OCI-LY7 (cell line): ENCODE data around the gene NNT. TPM values are rescaled to one million over a fixed set of nuclear protein-coding genes. Genes with fewer than 3 reads are reported as not detected.

Experiments used
- BruUV-seq: library from RNA; stranded (reverse); fragments of 400-500 nt; replicated peaks from 2 replicates; lab custom pipeline; 2021; lab: Mats Ljungman, UMichigan
- CTCF ChIA-PET: fragments of 300-600 bp; sonication (Branson Sonifier 250); formaldehyde crosslinking; loops from one replicate; lab custom pipeline; 2022; ENCODE audit warnings: antibody characterized with exemption; ENCODE audit not compliant: unreplicated experiment; lab: Charles Lee
- POLR2A ChIA-PET: fragments of 300-600 bp; sonication (Branson Sonifier 250); formaldehyde crosslinking; loops from one replicate; lab custom pipeline; 2022; ENCODE audit warnings: antibody characterized with exemption; lab: Charles Lee
- DNase-seq: peaks from one replicate; pipeline ENCODE4 v3.0.0-alpha.2; 2015; ENCODE audit warnings: low spot score
- H2AFZ ChIP-seq: fragments of 200-600 bp; sonication (generic), shearing (Covaris generic); 2 replicates; pipeline ENCODE4 v1.6.1; 2014; ENCODE audit warnings: mild to moderate bottlenecking, antibody characterized with exemption, low read length, moderate library complexity
- H3K27ac ChIP-seq: fragments of 200-600 bp; sonication (generic); 2 replicates; pipeline ENCODE4 v1.5.1; 2014; ENCODE audit warnings: mixed run types, low read depth, mild to moderate bottlenecking, moderate library complexity, low read length, inconsistent platforms; ENCODE audit not compliant: poor library complexity, severe bottlenecking
- H3K36me3 ChIP-seq: fragments of 200-600 bp; sonication (generic); 2 replicates; pipeline ENCODE4 v1.6.1; 2014; ENCODE audit warnings: mild to moderate bottlenecking, antibody characterized with exemption, low read length, moderate library complexity, mixed read lengths; ENCODE audit not compliant: insufficient read depth
- H3K4me1 ChIP-seq: fragments of 200-600 bp; sonication (generic); 2 replicates; pipeline ENCODE4 v1.5.1; 2014; ENCODE audit warnings: mild to moderate bottlenecking, low read length; ENCODE audit not compliant: insufficient read depth, poor library complexity, severe bottlenecking
- H3K4me2 ChIP-seq: fragments of 200-600 bp; sonication (generic); 2 replicates; pipeline ENCODE4 v1.6.1; 2014; ENCODE audit warnings: mild to moderate bottlenecking, low read length
- H3K4me3 ChIP-seq: fragments of 200-600 bp; sonication (generic); 2 replicates; pipeline ENCODE4 v1.5.1; 2014; ENCODE audit warnings: mild to moderate bottlenecking, low read depth, low read length; ENCODE audit not compliant: poor library complexity, severe bottlenecking
- H3K79me2 ChIP-seq: fragments of 200-600 bp; sonication (generic); 2 replicates; pipeline ENCODE4 v1.6.1; 2016; ENCODE audit warnings: low read depth, mild to moderate bottlenecking, low read length, moderate library complexity, mixed read lengths; ENCODE audit not compliant: insufficient read depth
- H3K9me2 ChIP-seq: fragments of 200-600 bp; sonication (generic); 2 replicates; pipeline ENCODE4 v1.6.1; 2016; ENCODE audit warnings: mild to moderate bottlenecking, low read length, mixed read lengths; ENCODE audit not compliant: insufficient read depth
- H3K9me3 ChIP-seq: fragments of 200-600 bp; sonication (generic); 2 replicates; pipeline ENCODE4 v1.6.1; 2014; ENCODE audit warnings: mild to moderate bottlenecking, mixed run types, low read length, mixed read lengths
- H4K20me1 ChIP-seq: fragments of 200-600 bp; sonication (generic); 2 replicates; pipeline ENCODE4 v1.6.1; 2014; ENCODE audit warnings: mild to moderate bottlenecking, antibody characterized with exemption, low read length, moderate library complexity, mixed read lengths; ENCODE audit not compliant: insufficient read depth
- CTCF ChIP-seq: fragments of 200-600 bp; sonication (generic); conservative IDR thresholded peaks from 2 replicates; pipeline ENCODE4 v1.5.1; 2014; ENCODE audit warnings: mild to moderate bottlenecking, antibody characterized with exemption, low read length, moderate library complexity, mixed read lengths
- EZH2phosphoT487 ChIP-seq: fragments of 200-600 bp; sonication (generic); IDR thresholded peaks from 2 replicates; pipeline ENCODE4 v1.6.1; 2018; ENCODE audit warnings: low read depth, borderline replicate concordance, mild to moderate bottlenecking, mixed run types, antibody characterized with exemption, low read length, moderate library complexity, mixed read lengths
- intact Hi-C: fragments of 100-400 bp; cut with micrococcal nuclease; formaldehyde crosslinking; loops from one replicate; pipeline ENCODE4 v1.10.0; 2022; ENCODE audit not compliant: unreplicated experiment
- total RNA-seq, 2 experiments: library from RNA; depleted of rRNA in 1 of 2; stranded (reverse); fragments of >200 nt in 1 of 2; shearing (Covaris generic) in 1 of 2; gene quantifications; 2 replicates each; pipeline ENCODE4 v1.2.3, GENCODE V29; 2014 to 2022

Gene NNT
- total RNA-seq, 2 experiments from 2014 or later: 33.6 to 98.3 TPM

DNA sequence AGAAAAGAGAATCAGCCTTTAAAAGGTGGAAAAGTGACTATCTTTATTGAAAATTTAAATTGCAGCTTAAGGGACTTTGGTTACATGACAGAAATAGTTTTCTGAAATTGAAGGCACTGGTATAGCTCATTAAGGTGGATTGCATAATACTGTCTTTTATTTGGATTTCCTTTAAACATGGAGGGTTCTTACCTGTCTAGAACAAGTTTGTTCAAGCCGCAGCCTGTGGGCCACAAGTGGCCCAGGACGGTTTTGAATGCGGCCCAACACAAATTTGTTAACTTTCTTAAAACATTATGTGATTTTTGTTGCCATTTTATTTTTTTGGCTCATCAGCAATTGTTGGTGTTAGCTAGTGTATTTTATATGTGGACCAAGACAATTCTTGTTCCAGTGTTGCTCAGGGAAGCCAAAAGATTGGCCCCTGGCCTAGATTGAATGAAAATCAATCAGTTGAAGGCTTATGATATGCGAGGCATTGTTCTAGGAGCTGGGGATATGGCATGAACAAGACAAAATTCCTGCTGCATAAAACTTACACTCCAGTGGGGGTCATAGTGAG lies 18.0 kb downstream of the NNT start:
- no peak for DNase-seq
- Histone ChIP-seq H3K9me2 (no peaks in the 10 kb centered on the region), H3K36me3 (peaks cover 52% of the 10 kb centered on the region), H3K4me3 (no peak overlapping the region), H3K4me2 (no peak overlapping the region), H3K4me1 (no peaks in the 10 kb centered on the region), H2AFZ (no peak overlapping the region), H3K27ac (no peak overlapping the region), H3K9me3 (no peaks in the 10 kb centered on the region), H3K79me2 (no peaks in the 10 kb centered on the region), H4K20me1 (no peaks in the 10 kb centered on the region)
- ChIA-PET CTCF (interaction anchor here (1.0 kb wide), 1 partner anchor 10 kb away, joined by 4 read pairs; no protein-coding TSS in a partner anchor), POLR2A (interaction anchor here (0.6 to 1.4 kb wide), 3 partner anchors 9 to 97 kb away, joined by 3 to 4 read pairs (median 3); no protein-coding TSS in a partner anchor)
- no TSS peak for BruUV-seq
- intact Hi-C loops: no loop called here
- TF ChIP-seq EZH2phosphoT487 (no peak), CTCF (no peak)

GRCh38 chr5:43622074-43622473 lies 19.1 kb downstream of the NNT start:
- peaks cover 42% of the 10 kb centered on the region for H3K36me3 ChIP-seq
- CTCF ChIA-PET: no interaction called here

More at GRCh38 chr5:43622074-43622473, 19.1 kb downstream of the NNT start:
- intact Hi-C loops: no loop called here
- H3K27ac ChIP-seq: no peak overlapping the region
- BruUV-seq: no TSS peak
- no peak overlapping the region for H2AFZ ChIP-seq
- no peaks in the 10 kb centered on the region for H3K4me1 ChIP-seq
- DNase-seq: no peak
- no peaks in the 10 kb centered on the region for H3K9me3 ChIP-seq
- H3K79me2 ChIP-seq: no peaks in the 10 kb centered on the region
- H3K9me2 ChIP-seq: no peaks in the 10 kb centered on the region
- H3K4me3 ChIP-seq: no peak overlapping the region
- POLR2A ChIA-PET: no interaction called here
- H3K4me2 ChIP-seq: no peak overlapping the region
- H4K20me1 ChIP-seq: no peaks in the 10 kb centered on the region
- no peak for TF ChIP-seq CTCF
- no peak for TF ChIP-seq EZH2phosphoT487
